HCT116 (cell line): ENCODE data around the gene RAD50.

Experiments
- EZH2 ChIP-seq: fragments of 200-600 bp; sonication (generic); IDR thresholded peaks from 2 replicates; pipeline ENCODE4 v1.6.1; 2017; ENCODE audit warnings: antibody characterized with exemption, mixed run types
- SRF ChIP-seq: IDR thresholded peaks from 2 replicates; pipeline ENCODE4 v1.6.1; 2012; ENCODE audit warnings: low read depth
- YY1 ChIP-seq: IDR thresholded peaks from 2 replicates; pipeline ENCODE4 v1.6.1; 2011; ENCODE audit warnings: low read length, low read depth, moderate library complexity, mild to moderate bottlenecking; ENCODE audit not compliant: insufficient replicate concordance; ENCODE audit errors: extremely low read depth
- TF ChIP-seq, protein P1 (sequence below): IDR thresholded peaks from 2 replicates; pipeline ENCODE4 v1.6.1; 2012
- TF ChIP-seq, protein P2 (sequence below), 3 experiments: fragments of 200-600 bp in 1 of 3; sonication (generic) in 1 of 3; IDR thresholded peaks in 2 of 3; conservative IDR thresholded peaks in 1 of 3; 2 replicates each; pipeline ENCODE4 v1.5.1; 2012 to 2017; ENCODE audit warnings: low read depth in 2 of 3, low read length in 2 of 3, antibody characterized with exemption in 1 of 3, borderline replicate concordance in 1 of 3, control low read depth in 1 of 3, mild to moderate bottlenecking in 1 of 3, mixed read lengths in 1 of 3, mixed run types in 1 of 3, moderate library complexity in 1 of 3; ENCODE audit not compliant: insufficient read depth in 1 of 3

DNA sequence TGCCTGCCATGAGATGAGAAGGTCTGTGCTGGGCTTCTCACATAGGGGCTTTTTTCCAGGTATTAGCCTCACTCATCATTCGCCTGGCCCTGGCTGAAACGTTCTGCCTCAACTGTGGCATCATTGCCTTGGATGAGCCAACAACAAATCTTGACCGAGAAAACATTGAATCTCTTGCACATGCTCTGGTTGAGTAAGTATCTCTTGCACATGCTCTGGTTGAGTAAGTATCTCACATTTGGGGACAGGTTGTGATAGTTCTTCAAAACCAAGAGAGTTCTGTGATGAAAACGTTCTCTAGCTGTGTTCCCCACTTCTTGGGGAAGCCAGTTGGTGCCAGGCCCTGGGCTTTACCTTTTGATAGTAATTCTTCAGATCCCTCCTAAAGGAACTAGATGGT is 83.8 kb downstream of the RAD50 start:
- TF ChIP-seq, protein P1, sequence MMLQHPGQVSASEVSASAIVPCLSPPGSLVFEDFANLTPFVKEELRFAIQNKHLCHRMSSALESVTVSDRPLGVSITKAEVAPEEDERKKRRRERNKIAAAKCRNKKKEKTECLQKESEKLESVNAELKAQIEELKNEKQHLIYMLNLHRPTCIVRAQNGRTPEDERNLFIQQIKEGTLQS = no peak
- TF ChIP-seq SRF = no peak
- TF ChIP-seq YY1 = no peak
- TF ChIP-seq, protein P2, sequence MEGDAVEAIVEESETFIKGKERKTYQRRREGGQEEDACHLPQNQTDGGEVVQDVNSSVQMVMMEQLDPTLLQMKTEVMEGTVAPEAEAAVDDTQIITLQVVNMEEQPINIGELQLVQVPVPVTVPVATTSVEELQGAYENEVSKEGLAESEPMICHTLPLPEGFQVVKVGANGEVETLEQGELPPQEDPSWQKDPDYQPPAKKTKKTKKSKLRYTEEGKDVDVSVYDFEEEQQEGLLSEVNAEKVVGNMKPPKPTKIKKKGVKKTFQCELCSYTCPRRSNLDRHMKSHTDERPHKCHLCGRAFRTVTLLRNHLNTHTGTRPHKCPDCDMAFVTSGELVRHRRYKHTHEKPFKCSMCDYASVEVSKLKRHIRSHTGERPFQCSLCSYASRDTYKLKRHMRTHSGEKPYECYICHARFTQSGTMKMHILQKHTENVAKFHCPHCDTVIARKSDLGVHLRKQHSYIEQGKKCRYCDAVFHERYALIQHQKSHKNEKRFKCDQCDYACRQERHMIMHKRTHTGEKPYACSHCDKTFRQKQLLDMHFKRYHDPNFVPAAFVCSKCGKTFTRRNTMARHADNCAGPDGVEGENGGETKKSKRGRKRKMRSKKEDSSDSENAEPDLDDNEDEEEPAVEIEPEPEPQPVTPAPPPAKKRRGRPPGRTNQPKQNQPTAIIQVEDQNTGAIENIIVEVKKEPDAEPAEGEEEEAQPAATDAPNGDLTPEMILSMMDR (IDR thresholded peaks at IDR 0.05 in 2 of 3, conservative IDR thresholded peaks at IDR 0.05 in 1 of 3; ENCODE audit: borderline replicate concordance in 1 of 3, insufficient read depth in 1 of 3, low read depth in 2 of 3, low read length in 2 of 3) = no peak
- TF ChIP-seq EZH2 = no peak
